ENCODE results near the gene ARHGAP45.

- TF ChIP-seq CTCF (IDR thresholded peaks at IDR 0.05; ENCODE audit: low read length) (no peak), EZH2 (IDR thresholded peaks at IDR 0.05; ENCODE audit: borderline replicate concordance, low read length) (no peak)
Observed at GRCh38 chr19:1073956-1074517, 7.1 kb downstream of the ARHGAP45 start.

Measured in OCI-LY1 (cell line).